HCT116 (cell line): ENCODE results near the gene C19orf25. TPM values are rescaled to one million over a fixed set of nuclear protein-coding genes. Genes with fewer than 3 reads are reported as not detected.
A peak's percentile ranks its signal among the peaks of the same experiment; 100 is the strongest.

Experiments used
- ATAC-seq: fragments of 200-7000 bp; cut with Tn5 transposase; 2 replicates; pipeline ENCODE4 v1.9.1; 2020; ENCODE audit warnings: mild to moderate bottlenecking, moderate library complexity
- BruUV-seq: library from RNA; stranded (reverse); fragments of 400-500 nt; replicated peaks from 2 replicates; lab custom pipeline; 2021; lab: Mats Ljungman, UMichigan
- CTCF ChIA-PET: fragments of 300-600 bp; sonication (Branson Sonifier 250); formaldehyde crosslinking; loops from one replicate; lab custom pipeline; 2021; ENCODE audit warnings: antibody characterized with exemption; lab: Charles Lee
- POLR2A ChIA-PET: fragments of 300-600, 350-600 bp; sonication (Branson Sonifier 250); formaldehyde crosslinking; loops from one replicate; lab custom pipeline; 2021; ENCODE audit warnings: antibody characterized with exemption; lab: Charles Lee
- RAD21 ChIA-PET, 2 experiments: fragments of 300-600 bp; sonication (Branson Sonifier 250); formaldehyde crosslinking; loops; one replicate each; lab custom pipeline; 2023; ENCODE audit warnings: low total read pairs in 2 of 2; ENCODE audit not compliant: uncharacterized antibody in 2 of 2, unreplicated experiment in 2 of 2, low non-redundant PET in 1 of 2; lab: Charles Lee
- DNase-seq: peaks from one replicate; pipeline ENCODE4 v3.0.0-alpha.2; 2010; ENCODE audit warnings: low read depth, low spot score
- H2AFZ ChIP-seq: fragments of 200-600 bp; shearing (Covaris generic), sonication (generic); 2 replicates; pipeline ENCODE4 v1.6.1; 2017; ENCODE audit warnings: low read depth, mixed run types, mixed read lengths, antibody characterized with exemption, low read length; ENCODE audit not compliant: poor library complexity, severe bottlenecking
- H3K27ac ChIP-seq: 2 replicates; pipeline ENCODE4 v1.5.1; 2012; ENCODE audit warnings: low read depth, low read length
- H3K27me3 ChIP-seq: fragments of 200-600 bp; sonication (generic); 2 replicates; pipeline ENCODE4 v1.6.1; 2016; ENCODE audit warnings: mixed run types, low read length, mixed read lengths; ENCODE audit not compliant: insufficient read depth
- H3K36me3 ChIP-seq, 2 experiments: fragments of 200-500 bp in 1 of 2; fragments of 200-600 bp in 1 of 2; sonication (Bioruptor generic) in 1 of 2; sonication (generic) in 1 of 2; 2 replicates each; pipeline versions ENCODE4 v1.5.1 to v1.6.1; 2014 to 2016; ENCODE audit warnings: low read length in 2 of 2, inconsistent platforms in 1 of 2, mixed read lengths in 1 of 2, mixed run types in 1 of 2; ENCODE audit not compliant: insufficient read depth in 2 of 2, control insufficient read depth in 1 of 2
- H3K4me1 ChIP-seq, 2 experiments: fragments of 200-600 bp in 1 of 2; sonication (generic) in 1 of 2; 2 replicates each; pipeline versions ENCODE4 v1.5.1 to v1.6.1; 2012 to 2017; ENCODE audit warnings: low read length in 2 of 2, inconsistent platforms in 1 of 2, mild to moderate bottlenecking in 1 of 2, mixed read lengths in 1 of 2, mixed run types in 1 of 2, moderate library complexity in 1 of 2; ENCODE audit not compliant: insufficient read depth in 2 of 2, control insufficient read depth in 1 of 2
- H3K4me2 ChIP-seq: fragments of 200-600 bp; sonication (generic); 2 replicates; pipeline ENCODE4 v1.6.1; 2017; ENCODE audit warnings: mixed run types, low read length, mixed read lengths
- H3K4me3 ChIP-seq, 2 experiments: fragments of 200-600 bp in 1 of 2; sonication (generic) in 1 of 2; replicated peaks in 1 of 2; 2 replicates each; pipeline ENCODE4 v1.5.1; 2011 to 2016; ENCODE audit warnings: low read length in 2 of 2, control low read depth in 1 of 2, low read depth in 1 of 2, mild to moderate bottlenecking in 1 of 2, mixed read lengths in 1 of 2, mixed run types in 1 of 2
- H3K79me2 ChIP-seq: fragments of 200-600 bp; sonication (generic); 2 replicates; pipeline ENCODE4 v1.6.1; 2017; ENCODE audit warnings: mild to moderate bottlenecking, mixed run types, low read length, moderate library complexity, mixed read lengths; ENCODE audit not compliant: insufficient read depth
- H3K9ac ChIP-seq: fragments of 200-600 bp; sonication (generic); 2 replicates; pipeline ENCODE4 v1.6.1; 2016; ENCODE audit warnings: low read length, mixed read lengths
- H3K9me2 ChIP-seq: fragments of 200-600 bp; sonication (generic), shearing (Covaris generic); 2 replicates; pipeline ENCODE4 v1.6.1; 2017; ENCODE audit warnings: mixed run types, mild to moderate bottlenecking, moderate library complexity; ENCODE audit not compliant: insufficient read depth
- H3K9me3 ChIP-seq, 2 experiments: fragments of 200-500 bp in 1 of 2; fragments of 200-600 bp in 1 of 2; sonication (Bioruptor generic) in 1 of 2; sonication (generic) in 1 of 2; 2 replicates each; pipeline ENCODE4 v1.6.1; 2014 to 2017; ENCODE audit warnings: low read length in 2 of 2, mixed read lengths in 2 of 2, inconsistent platforms in 1 of 2, low read depth in 1 of 2, mild to moderate bottlenecking in 1 of 2, mixed run types in 1 of 2, moderate library complexity in 1 of 2; ENCODE audit not compliant: control insufficient read depth in 1 of 2, insufficient read depth in 1 of 2
- H4K20me1 ChIP-seq: fragments of 200-600 bp; sonication (generic), shearing (Covaris generic); 2 replicates; pipeline ENCODE4 v1.6.1; 2017; ENCODE audit warnings: mixed run types, mild to moderate bottlenecking, moderate library complexity; ENCODE audit not compliant: insufficient read depth
- CEBPB ChIP-seq: IDR thresholded peaks from 2 replicates; pipeline ENCODE4 v1.6.1; 2012; ENCODE audit warnings: low read depth
- EGR1 ChIP-seq: IDR thresholded peaks from 2 replicates; pipeline ENCODE4 v1.6.1; 2012; ENCODE audit warnings: low read depth
- FOSL1 ChIP-seq: IDR thresholded peaks from 2 replicates; pipeline ENCODE4 v1.6.1; 2012; ENCODE audit warnings: low read depth
- JUND ChIP-seq: IDR thresholded peaks from 2 replicates; pipeline ENCODE4 v1.6.1; 2012
- MAX ChIP-seq: IDR thresholded peaks from 2 replicates; pipeline ENCODE4 v1.6.1; 2012
- POLR2A ChIP-seq: IDR thresholded peaks from 2 replicates; pipeline ENCODE4 v1.7.0; 2011; ENCODE audit warnings: borderline replicate concordance; ENCODE audit not compliant: insufficient read depth, insufficient read length; ENCODE audit errors: extremely low read depth
- YY1 ChIP-seq: IDR thresholded peaks from 2 replicates; pipeline ENCODE4 v1.6.1; 2011; ENCODE audit warnings: low read length, low read depth, moderate library complexity, mild to moderate bottlenecking; ENCODE audit not compliant: insufficient replicate concordance; ENCODE audit errors: extremely low read depth
- intact Hi-C: fragments of 100-400 bp; cut with micrococcal nuclease; formaldehyde crosslinking; loops from 2 replicates; pipeline ENCODE4 v1.10.0; 2022
- total RNA-seq: library from RNA; stranded (reverse); gene quantifications from one replicate; pipeline ENCODE4 v1.2.1, GENCODE V29; 2021; ENCODE audit not compliant: unreplicated experiment

Gene C19orf25
- total RNA-seq, 1 experiment from 2014 or later: 48.8 TPM

- no peak overlapping the region for H3K27ac ChIP-seq
- H3K9me2 ChIP-seq: no peaks in the 10 kb centered on the region
- ATAC-seq: 0 out of 2 replicates have a peak, but pooled peaks have one; percentile 10
- RAD21 ChIA-PET: no interaction called here
- peaks cover 38 to 71% of the 10 kb centered on the region in 2 experiments; a peak in 3 of 4 replicates for H3K36me3 ChIP-seq
- H3K4me3 ChIP-seq: no peak overlapping the region
- H3K9ac ChIP-seq: no peak overlapping the region
- H3K9me3 ChIP-seq: no peaks in the 10 kb centered on the region
- no peaks in the 10 kb centered on the region for H3K27me3 ChIP-seq
- H3K4me2 ChIP-seq: no peak overlapping the region
- no peaks in the 10 kb centered on the region for H3K4me1 ChIP-seq
- intact Hi-C loops: no loop called here
- H2AFZ ChIP-seq: no peak overlapping the region
- TF ChIP-seq YY1 (no peak), POLR2A (no peak), MAX (no peak), EGR1 (no peak), FOSL1 (no peak)
- TF ChIP-seq, all 23 proteins: peak for 0
- no peak for DNase-seq
- no peaks in the 10 kb centered on the region for H4K20me1 ChIP-seq
- peaks cover 68% of the 10 kb centered on the region for H3K79me2 ChIP-seq
- ChIA-PET CTCF (no interaction called here), POLR2A (no interaction called here)
- no TSS peak for BruUV-seq
These were observed 49.3 kb downstream of the C19orf25 start for GRCh38 chr19:1429750-1430149.

DNA sequence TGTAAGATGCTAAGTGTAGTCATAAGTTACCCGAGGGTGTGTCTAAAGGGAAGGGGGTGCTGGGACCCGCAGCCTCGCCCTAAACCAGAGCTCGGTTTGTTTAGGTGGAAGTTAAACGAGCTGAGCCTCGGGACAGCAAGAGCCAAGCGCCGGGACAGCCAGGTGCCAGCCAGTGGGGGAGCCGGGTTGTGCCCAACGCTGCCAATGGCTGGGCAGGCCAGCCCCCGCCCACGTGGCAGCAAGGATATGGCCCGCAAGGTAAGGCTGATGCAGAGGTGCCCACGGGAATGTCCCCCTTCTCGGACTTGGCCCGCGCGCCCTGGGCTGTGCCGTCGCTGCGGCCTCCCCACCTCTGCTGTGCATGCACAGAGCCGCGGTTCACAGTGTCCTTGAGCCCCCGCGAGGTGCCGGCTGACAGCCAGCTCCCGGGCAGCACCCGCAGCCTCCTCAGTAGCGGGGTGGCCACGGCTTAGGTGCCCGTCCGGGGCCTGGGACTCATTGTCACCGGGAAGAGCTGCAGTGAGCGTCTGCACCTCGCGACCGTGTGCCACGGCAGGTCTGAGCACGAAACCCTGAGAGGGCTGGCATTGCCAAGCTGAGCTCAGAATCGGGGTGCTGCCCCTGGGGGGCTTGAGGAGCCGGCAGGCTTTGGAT is 50.1 kb downstream of the C19orf25 start:
- intact Hi-C loops: no loop called here
- ATAC-seq (no peak), DNase-seq (no peak)
- CTCF ChIA-PET: no interaction called here
- Histone ChIP-seq H3K27me3 (no peaks in the 10 kb centered on the region), H3K4me3 (no peak overlapping the region), H3K9me2 (no peaks in the 10 kb centered on the region), H3K9me3 (no peaks in the 10 kb centered on the region), H3K27ac (no peak overlapping the region; the same call in 1 of the 2 replicates), H3K36me3 (peaks cover 42 to 65% of the 10 kb centered on the region in 2 experiments; a peak in 3 of 4 replicates), H2AFZ (no peak overlapping the region), H4K20me1 (no peaks in the 10 kb centered on the region), H3K9ac (no peak overlapping the region), H3K4me2 (no peak overlapping the region), H3K79me2 (peaks cover 76% of the 10 kb centered on the region), H3K4me1 (no peaks in the 10 kb centered on the region)
- POLR2A ChIA-PET: no interaction called here
- RAD21 ChIA-PET: no interaction called here
- TF ChIP-seq CEBPB (no peak), YY1 (no peak), JUND (no peak)
- no TSS peak for BruUV-seq
